ENCODE measurements around the gene RGMB.

The RGMB gene

DNA sequence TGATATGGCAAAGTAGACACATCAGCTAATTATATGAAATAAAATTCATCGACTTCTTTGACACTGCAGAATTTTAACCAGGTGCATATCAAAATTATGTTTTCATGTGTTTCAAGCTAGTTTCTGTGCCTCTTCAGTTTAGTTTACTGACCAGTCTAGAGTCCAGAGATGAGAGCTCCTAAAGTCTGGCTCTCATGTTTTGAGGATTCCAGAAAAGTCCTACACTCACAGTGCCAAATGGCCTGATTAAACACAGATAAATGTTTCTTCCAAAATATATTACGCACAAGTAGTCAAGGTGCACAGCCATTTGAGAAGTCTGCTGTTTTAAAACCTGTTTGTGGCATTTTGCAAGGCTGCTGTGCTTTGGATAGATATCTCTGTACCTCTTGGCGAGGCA is 15.6 kb downstream of the RGMB start:
- no peak for DNase-seq

GRCh38 chr5:98791001-98791519 is 17.6 kb downstream of the RGMB start:
- no peak for DNase-seq

GRCh38 chr5:98791898-98792580 is 18.6 kb downstream of the RGMB start:
- no peak for DNase-seq

DNA sequence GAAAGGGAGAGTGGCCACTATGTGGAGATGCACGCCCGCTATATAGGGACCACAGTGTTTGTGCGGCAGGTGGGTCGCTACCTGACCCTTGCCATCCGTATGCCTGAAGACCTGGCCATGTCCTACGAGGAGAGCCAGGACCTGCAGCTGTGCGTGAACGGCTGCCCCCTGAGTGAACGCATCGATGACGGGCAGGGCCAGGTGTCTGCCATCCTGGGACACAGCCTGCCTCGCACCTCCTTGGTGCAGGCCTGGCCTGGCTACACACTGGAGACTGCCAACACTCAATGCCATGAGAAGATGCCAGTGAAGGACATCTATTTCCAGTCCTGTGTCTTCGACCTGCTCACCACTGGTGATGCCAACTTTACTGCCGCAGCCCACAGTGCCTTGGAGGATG is 19.8 kb downstream of the RGMB start:
- no peak for DNase-seq

DNA sequence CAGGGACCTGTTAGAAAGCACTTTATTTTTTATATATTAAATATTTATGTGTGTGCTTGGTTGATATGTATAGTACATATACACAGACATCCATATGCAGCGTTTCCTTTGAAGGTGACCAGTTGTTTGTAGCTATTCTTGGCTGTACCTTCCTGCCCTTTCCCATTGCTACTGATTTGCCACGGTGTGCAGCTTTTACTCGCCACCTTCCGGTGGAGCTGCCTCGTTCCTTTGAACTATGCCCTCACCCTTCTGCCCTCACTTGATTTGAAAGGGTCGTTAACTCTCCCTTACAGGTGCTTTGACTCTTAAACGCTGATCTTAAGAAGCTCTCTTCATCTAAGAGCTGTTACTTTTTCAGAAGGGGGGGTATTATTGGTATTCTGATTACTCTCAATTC is 20.5 kb downstream of the RGMB start:
- no peak for DNase-seq

- no peak for DNase-seq
These were observed 21.1 kb downstream of the RGMB start for GRCh38 chr5:98794414-98795080.

DNA sequence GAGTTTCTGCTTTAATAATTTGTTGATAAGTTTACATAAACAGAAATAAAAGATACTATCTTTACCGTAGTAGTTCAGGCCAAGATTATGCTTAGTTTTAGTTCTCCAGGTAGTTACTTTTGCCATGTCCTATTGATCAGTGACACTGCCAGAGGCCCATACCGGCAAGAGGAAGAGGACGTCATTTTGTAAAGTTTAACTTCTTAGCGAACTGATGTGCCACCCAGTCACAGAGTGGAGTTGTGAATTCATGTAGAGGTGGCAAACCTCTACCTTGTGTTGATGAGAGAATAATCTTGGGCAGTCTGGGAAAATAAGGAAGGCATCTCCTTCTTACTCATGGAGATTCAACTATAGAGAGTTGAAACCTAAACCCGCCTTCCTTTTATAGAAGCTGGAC is 21.8 kb downstream of the RGMB start:
- DNase-seq: no peak

DNA sequence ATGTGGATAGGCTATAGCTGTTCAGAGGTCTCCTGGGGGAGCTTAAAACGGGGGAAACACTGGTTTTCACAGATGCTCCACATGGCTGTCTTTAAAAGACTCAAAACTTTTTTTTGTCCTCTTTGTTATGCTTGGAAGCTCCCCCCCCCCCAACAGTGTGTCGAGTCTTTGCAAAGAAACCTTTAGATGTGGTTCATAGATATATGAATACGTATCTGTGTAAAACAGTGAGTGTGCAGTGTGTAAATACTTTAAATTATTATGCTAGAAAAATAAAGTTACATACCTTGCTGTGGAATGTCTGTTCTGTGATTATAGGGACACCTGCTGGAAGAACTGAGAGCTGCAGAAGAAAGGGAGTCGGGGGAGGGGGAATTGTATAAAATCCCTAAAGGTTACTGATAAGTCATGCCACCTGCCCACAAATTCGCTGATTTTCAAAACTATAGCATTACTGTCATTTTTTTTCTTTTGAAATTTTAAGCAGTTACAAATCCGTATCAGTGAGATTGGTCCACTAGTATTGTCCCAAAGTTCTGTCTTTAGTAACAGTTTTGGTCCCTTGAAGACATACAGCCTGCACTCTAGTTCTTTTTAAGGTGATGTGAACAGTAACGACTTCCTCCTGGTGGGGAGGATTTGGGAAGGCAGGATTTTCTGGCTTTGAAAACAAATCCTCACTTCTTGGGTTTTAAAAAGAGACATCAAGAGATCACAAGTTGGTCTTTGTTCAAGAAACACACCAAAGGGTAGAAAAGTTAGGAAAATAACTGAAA is 22.9 kb downstream of the RGMB start:
- DNase-seq: no peak

- no peak for DNase-seq
These were observed 24.9 kb downstream of the RGMB start for GRCh38 chr5:98798371-98798770.

- DNase-seq: no peak
These were observed 25.4 kb downstream of the RGMB start for GRCh38 chr5:98798847-98799246.

- DNase-seq: no peak
These were observed 30.6 kb downstream of the RGMB start for GRCh38 chr5:98804066-98804465.

DNA sequence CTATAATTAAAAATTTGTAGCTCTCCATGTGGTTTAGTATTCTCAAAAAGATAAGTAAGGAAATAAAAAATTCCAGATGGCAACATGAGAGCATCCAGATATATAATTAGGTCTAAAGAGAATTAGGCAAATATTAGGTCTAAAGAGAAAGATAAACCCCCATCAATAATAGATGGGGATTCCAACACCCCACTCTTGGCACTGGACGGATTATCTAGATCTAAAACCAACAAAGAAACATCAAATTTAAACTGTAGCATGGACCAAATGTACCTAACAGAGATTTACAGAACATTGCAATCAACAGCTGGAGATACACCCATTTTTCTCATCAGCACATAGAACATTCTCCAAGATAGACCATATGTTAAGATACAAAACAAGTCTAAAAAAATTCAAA is 31.6 kb downstream of the RGMB start:
- DNase-seq: no peak

GRCh38 chr5:98807806-98808205 is 34.3 kb downstream of the RGMB start:
- no peak for DNase-seq

- DNase-seq: no peak
These were observed 36.7 kb downstream of the RGMB start for GRCh38 chr5:98810206-98810605.

GRCh38 chr5:98813755-98814154 is 40.3 kb downstream of the RGMB start:
- no peak for DNase-seq

GRCh38 chr5:98816582-98817222 is 43.2 kb downstream of the RGMB start:
- no peak for DNase-seq

GRCh38 chr5:98825582-98826375 is 52.3 kb downstream of the RGMB start:
- DNase-seq: no peak

DNA sequence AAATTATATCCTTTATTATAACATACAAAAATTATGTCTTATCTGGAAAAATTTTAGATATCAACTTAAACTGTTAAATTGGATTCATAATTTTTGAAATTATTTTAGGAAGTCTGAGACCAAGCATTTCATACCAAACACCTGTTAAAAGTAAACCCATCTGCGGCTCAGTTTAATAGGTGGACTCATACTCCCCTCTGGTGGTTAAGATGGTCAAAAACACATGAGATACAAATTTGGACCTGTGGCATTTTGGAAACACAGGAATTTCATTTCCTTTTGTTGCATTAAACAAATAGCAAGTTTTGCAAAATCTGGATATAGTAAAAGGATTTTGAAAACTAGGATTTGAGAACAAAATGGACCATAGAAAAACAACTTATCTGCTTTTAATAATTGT is 53.7 kb downstream of the RGMB start:
- DNase-seq: peak; percentile 6

- DNase-seq: no peak
These were observed 54.3 kb downstream of the RGMB start for GRCh38 chr5:98827588-98828284.

GRCh38 chr5:98836175-98836574 is 62.7 kb downstream of the RGMB start:
- DNase-seq: no peak

DNA sequence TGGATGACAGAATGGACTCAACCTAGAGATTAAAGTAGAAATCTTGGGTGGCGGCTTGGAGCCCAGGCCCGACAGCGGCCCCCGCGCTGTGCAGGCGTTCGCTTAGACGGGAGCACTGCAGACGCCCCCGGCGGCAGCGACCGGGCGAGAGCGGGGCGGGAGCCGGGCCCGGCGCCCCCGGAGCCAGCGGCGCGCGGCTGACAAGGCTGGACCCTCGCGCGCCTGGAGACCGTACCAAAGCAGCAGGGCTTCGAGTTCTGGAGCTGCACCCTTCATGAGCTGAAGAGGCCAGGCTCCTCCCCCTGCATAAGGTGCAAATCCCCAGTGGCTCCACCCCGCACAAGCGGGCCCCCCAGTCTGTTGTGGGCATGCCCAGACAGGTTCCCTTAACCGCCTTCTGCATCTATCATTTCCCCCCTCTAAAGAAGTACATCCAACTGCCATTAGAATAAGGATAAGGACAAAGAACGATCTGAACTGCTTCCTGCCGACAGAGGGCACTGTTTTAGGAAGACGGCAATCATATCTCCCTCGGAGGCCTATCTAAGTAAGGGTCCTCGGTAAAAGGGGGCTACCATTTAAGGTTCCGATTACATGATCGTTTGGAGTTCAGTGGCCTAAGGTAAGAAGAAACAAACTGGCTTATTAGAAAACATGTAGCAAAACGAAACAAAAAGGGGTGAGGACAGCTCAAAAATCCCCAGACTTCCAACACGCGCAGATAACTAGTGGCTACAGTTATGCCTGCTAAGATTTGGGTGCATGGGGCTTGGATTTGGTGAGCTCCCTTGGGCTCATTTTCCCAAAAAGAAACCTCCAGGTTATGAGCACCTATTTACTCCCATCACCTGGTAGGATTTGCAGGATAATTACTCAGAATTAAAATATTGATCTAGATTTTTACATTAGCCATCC is 66.3 kb downstream of the RGMB start:
- no peak for DNase-seq

Measured in NCI-H526 treated with DMSO at 0.1 percent for 48 hours (cell line).